Loucy (cell line): Measurements from ENCODE around the gene OXLD1.

Experiments
- H2AFZ ChIP-seq: fragments of 200-600 bp; sonication (generic); 2 replicates; pipeline ENCODE4 v1.6.0; 2016; ENCODE audit warnings: antibody characterized with exemption, mild to moderate bottlenecking, low read length, moderate library complexity
- H3F3A ChIP-seq: fragments of 200-600 bp; 2 replicates; pipeline ENCODE4 v1.6.0; 2016; ENCODE audit warnings: antibody characterized with exemption, low read depth, mild to moderate bottlenecking
- H3K27me3 ChIP-seq: fragments of 200-600 bp; sonication (generic); 2 replicates; pipeline ENCODE4 v1.6.1; 2014; ENCODE audit warnings: low read length, mild to moderate bottlenecking; ENCODE audit not compliant: insufficient read depth, poor library complexity, severe bottlenecking
- H3K36me3 ChIP-seq: fragments of 200-600 bp; sonication (generic); 2 replicates; pipeline ENCODE4 v1.6.1; 2016; ENCODE audit warnings: low read length; ENCODE audit not compliant: insufficient read depth
- H3K4me1 ChIP-seq: fragments of 200-600 bp; sonication (generic); 2 replicates; pipeline ENCODE4 v1.5.1; 2014; ENCODE audit warnings: low read length, mild to moderate bottlenecking; ENCODE audit not compliant: insufficient read depth, poor library complexity, severe bottlenecking
- H3K4me2 ChIP-seq: fragments of 200-600 bp; sonication (generic); 2 replicates; pipeline ENCODE4 v1.6.0; 2014; ENCODE audit warnings: antibody characterized with exemption, low read length, low read depth, mild to moderate bottlenecking; ENCODE audit not compliant: poor library complexity, severe bottlenecking
- H3K4me3 ChIP-seq: fragments of 200-600 bp; sonication (generic); 2 replicates; pipeline ENCODE4 v1.5.1; 2014; ENCODE audit warnings: low read length, mild to moderate bottlenecking, mixed read lengths; ENCODE audit not compliant: poor library complexity, severe bottlenecking
- H3K79me2 ChIP-seq: fragments of 200-600 bp; sonication (generic); 2 replicates; pipeline ENCODE4 v1.6.1; 2014; ENCODE audit warnings: low read length; ENCODE audit not compliant: insufficient read depth
- H3K9ac ChIP-seq: fragments of 200-600 bp; sonication (generic); 2 replicates; pipeline ENCODE4 v1.6.0; 2014; ENCODE audit warnings: mild to moderate bottlenecking, low read depth, low read length, moderate library complexity; ENCODE audit not compliant: poor library complexity, severe bottlenecking
- H3K9me2 ChIP-seq: fragments of 200-600 bp; sonication (generic); replicated peaks from 2 replicates; pipeline ENCODE4 v1.6.1; 2016; ENCODE audit warnings: low read depth, low read length, mixed read lengths
- H3K9me3 ChIP-seq: fragments of 200-600 bp; sonication (generic); 2 replicates; pipeline ENCODE4 v1.6.1; 2014; ENCODE audit warnings: mild to moderate bottlenecking, antibody characterized with exemption, low read length, low read depth; ENCODE audit not compliant: insufficient read depth
- H4K20me1 ChIP-seq: fragments of 200-600 bp; sonication (generic); 2 replicates; pipeline ENCODE4 v1.6.0; 2014; ENCODE audit warnings: antibody characterized with exemption, low read length, mild to moderate bottlenecking; ENCODE audit not compliant: insufficient read depth, poor library complexity, severe bottlenecking
- EZH2phosphoT487 ChIP-seq: fragments of 200-600 bp; IDR thresholded peaks from 2 replicates; pipeline ENCODE4 v1.6.1; 2018; ENCODE audit warnings: antibody characterized with exemption, mild to moderate bottlenecking, moderate library complexity, borderline replicate concordance
- TF ChIP-seq, protein P1 (sequence below): fragments of 200-600 bp; sonication (generic); conservative IDR thresholded peaks from 2 replicates; pipeline ENCODE4 v1.5.1; 2014; ENCODE audit warnings: mild to moderate bottlenecking, antibody characterized with exemption, low read length

OXLD1 gene

DNA sequence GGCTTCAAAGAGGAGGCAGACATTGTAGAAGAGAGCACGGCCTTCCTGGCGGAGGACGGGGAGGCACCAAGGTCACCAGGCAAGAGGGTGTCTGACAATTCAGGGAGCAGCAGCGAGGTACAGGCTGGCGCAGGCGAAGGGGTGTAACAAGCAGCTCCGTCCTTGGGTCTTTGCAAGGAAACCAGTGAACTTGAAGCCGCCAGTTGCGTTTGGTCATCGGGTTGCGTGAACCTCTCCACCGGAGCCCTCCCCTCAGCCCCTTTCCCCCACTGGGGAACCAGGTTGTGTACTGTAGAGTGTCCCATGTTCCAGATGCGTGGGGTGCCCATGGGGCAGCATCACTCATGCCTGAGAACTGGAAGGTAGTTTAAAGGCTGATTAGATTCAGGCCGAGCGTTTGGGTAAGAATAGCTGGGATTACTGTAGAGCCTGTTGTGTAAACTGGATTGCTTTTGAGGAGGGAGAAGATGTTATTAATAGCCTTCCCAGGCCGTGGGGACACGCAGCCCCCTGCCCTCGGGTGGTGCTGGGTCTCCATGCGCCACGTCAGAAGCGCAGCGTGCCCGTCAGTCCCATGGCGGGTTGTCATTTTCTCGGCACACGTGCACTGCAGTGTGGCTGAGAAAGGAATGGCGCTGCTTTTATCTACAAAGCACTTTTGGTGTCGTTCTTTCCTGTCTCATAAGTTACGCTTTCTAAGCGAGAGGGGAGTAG lies 39.3 kb upstream of the OXLD1 start:
- Histone ChIP-seq H4K20me1 (peaks cover 35% of the 10 kb centered on the region), H2AFZ (no peak overlapping the region)

DNA sequence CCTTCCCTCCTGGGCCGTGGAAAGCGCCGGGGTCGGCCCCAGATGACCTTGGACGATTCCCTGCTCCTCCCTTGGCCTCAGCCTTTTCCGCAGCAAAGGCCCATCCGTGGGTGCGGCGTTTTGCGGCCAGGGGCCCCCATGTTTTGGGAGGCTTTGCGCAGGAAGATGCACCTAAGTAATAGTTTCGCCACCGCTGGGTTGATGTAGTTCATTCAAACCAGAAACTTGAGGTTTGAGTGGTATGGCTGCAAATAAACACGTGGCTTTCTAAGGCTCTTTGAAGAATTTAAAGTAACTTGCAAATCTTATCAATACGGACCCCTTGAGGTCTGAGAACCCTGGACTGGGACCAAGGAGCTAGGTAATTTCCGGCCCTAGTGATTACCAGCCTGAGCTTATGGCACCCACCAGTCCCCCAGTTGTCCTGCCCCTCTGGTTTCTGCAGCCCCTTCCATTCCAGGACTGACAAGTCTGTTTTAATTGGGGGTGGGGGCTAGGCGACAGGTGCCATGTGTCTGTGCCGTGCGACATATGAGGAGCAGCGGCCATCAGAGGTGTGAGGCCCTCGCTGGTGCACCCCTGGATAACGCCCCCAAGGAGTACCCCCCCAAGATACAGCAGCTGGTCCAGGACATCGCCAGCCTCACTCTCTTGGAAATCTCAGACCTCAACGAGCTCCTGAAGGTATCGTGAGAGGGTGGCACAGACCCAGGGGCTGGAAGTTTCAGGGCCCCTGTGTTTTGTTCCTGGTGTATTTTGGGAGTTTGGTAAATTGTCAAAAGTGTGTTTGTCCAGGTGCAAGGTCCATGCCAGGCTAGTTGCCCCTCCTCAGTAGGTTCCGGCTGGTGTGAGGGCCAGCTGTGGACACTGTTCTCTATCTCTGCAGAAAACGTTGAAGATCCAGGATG lies 37.6 kb upstream of the OXLD1 start:
- Histone ChIP-seq H3K4me2 (peak overlapping the region; percentile 99), H3K79me2 (peaks cover 75% of the 10 kb centered on the region), H3K36me3 (peaks cover 26% of the 10 kb centered on the region; the same call in 1 of the 2 replicates), H2AFZ (peak overlapping the region; percentile 68; the same call in 1 of the 2 replicates), H3K4me1 (peaks cover 20% of the 10 kb centered on the region), H3K4me3 (peak overlapping the region; percentile 99), H3F3A (no peaks in the 10 kb centered on the region), H3K9me2 (no peaks in the 10 kb centered on the region), H3K9ac (peak overlapping the region; percentile 97), H3K27me3 (no peaks in the 10 kb centered on the region), H4K20me1 (peaks cover 36% of the 10 kb centered on the region), H3K9me3 (no peaks in the 10 kb centered on the region)
- no peak for TF ChIP-seq EZH2phosphoT487
- TF ChIP-seq, protein P1, sequence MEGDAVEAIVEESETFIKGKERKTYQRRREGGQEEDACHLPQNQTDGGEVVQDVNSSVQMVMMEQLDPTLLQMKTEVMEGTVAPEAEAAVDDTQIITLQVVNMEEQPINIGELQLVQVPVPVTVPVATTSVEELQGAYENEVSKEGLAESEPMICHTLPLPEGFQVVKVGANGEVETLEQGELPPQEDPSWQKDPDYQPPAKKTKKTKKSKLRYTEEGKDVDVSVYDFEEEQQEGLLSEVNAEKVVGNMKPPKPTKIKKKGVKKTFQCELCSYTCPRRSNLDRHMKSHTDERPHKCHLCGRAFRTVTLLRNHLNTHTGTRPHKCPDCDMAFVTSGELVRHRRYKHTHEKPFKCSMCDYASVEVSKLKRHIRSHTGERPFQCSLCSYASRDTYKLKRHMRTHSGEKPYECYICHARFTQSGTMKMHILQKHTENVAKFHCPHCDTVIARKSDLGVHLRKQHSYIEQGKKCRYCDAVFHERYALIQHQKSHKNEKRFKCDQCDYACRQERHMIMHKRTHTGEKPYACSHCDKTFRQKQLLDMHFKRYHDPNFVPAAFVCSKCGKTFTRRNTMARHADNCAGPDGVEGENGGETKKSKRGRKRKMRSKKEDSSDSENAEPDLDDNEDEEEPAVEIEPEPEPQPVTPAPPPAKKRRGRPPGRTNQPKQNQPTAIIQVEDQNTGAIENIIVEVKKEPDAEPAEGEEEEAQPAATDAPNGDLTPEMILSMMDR: no peak

More for the DNA sequence above, 39.3 kb upstream of the OXLD1 start:
- Histone ChIP-seq H3K36me3 (peaks cover 25% of the 10 kb centered on the region; the same call in 1 of the 2 replicates), H3K4me1 (peaks cover 20% of the 10 kb centered on the region), H3K9me2 (no peaks in the 10 kb centered on the region), H3K79me2 (peaks cover 65% of the 10 kb centered on the region), H3K27me3 (no peaks in the 10 kb centered on the region), H3K9ac (no peak overlapping the region), H3F3A (no peaks in the 10 kb centered on the region), H3K9me3 (no peaks in the 10 kb centered on the region), H3K4me3 (no peak overlapping the region), H3K4me2 (peak overlapping the region; percentile 20)
- TF ChIP-seq, protein P1: no peak
- TF ChIP-seq EZH2phosphoT487: no peak

DNA sequence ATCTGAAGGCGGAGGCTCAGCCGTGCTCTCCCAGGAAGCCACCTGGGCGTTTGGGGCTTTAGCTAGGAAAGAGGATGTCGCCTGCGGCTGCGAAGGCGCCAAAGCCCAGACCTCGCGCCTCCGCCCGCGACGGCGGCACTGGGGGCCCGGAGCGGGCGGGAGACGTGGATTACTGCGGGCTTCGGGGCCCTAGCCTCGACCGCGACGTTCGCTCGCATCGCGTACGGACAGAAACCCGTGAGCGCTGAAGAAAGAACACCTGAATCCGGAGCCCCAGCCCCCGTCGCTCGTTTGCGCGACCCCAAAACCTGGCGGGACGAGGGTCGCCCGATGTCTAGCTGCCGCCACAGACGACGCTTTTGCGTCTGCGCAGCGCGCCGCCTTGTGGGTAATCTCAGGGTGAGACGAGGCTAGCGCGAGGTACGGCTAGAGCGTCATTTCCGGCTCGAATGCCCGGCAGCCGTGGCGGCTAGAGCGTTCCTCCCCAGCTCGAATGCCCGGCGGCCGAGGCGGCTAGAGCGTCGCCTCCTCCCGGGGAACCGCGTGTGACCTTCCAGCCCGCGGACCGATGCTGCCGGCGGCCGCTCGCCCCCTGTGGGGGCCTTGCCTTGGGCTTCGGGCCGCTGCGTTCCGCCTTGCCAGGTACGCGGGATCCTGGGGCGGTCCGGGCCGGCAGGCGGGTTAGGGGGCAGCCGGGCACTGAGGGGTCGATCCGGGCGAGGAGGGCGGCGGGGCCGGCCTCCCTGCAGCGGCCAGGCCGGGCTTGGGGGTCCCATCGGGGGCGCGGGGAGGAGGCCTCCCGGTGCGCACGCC lies 36.7 kb upstream of the OXLD1 start, which contains the start of gene MRPL12:
TSS of gene MRPL12 (plus strand) at position 434 of the 813 bp plus-strand sequence. CDS start at position 569, 135 bp downstream.
- peak within 1 kb of the TSS; percentile 99 for H3K4me3 ChIP-seq
- TF ChIP-seq EZH2phosphoT487: no peak
- TF ChIP-seq, protein P1: no peak
- peak within 1 kb of the TSS; percentile 99 for H3K4me2 ChIP-seq
- no peaks in the 10 kb centered on the region for H3K9me3 ChIP-seq
- peaks cover 37% of the 10 kb centered on the region for H4K20me1 ChIP-seq
- H3K36me3 ChIP-seq: peaks cover 30% of the 10 kb centered on the region; the same call in 1 of the 2 replicates
- peaks cover 79% of the 10 kb centered on the region for H3K79me2 ChIP-seq
- peaks cover 20% of the 10 kb centered on the region for H3K4me1 ChIP-seq
- H2AFZ ChIP-seq: peak within 1 kb of the TSS; percentile 75
- no peaks in the 10 kb centered on the region for H3K27me3 ChIP-seq
- peak within 1 kb of the TSS; percentile 97 for H3K9ac ChIP-seq
- H3F3A ChIP-seq: no peaks in the 10 kb centered on the region
- no peaks in the 10 kb centered on the region for H3K9me2 ChIP-seq
